ENCODE measurements around the gene SLC37A2. TPM values are rescaled to one million over a fixed set of nuclear protein-coding genes. Genes with fewer than 3 reads are reported as not detected.

SLC37A2 gene
- total RNA-seq, 4 donors from 2014 or later: 3.9 to 11.4 (median 7.2) TPM

DNA sequence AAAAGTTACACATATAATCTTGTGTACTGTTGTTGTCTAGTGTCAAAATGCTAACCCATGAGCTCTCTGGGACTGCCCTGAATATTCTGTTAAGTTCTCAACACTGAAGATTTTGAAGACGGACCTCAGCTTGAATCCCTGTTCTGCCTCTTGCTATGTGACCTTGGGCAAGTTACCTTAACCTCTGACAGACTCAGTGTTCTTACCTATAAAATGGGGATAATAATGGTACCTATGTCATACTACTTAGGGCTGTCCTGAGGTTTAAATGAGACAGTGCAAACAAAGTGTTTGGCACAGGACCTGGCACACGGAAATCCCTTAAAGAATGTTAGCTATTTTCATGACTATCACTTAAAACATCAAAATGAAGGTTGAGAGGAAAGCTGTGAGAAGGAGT, 37.0 kb downstream of the SLC37A2 start:
- H3K27me3 ChIP-seq: no peaks in the 10 kb centered on the region
- no peaks in the 10 kb centered on the region for H3K4me1 ChIP-seq
- H3K36me3 ChIP-seq: peaks cover 0 to 77% (median 7%) of the 10 kb centered on the region in 3 donors
- H3K27ac ChIP-seq: no peak overlapping the region
- no peak overlapping the region for H3K4me3 ChIP-seq
- no peaks in the 10 kb centered on the region for H3K9me3 ChIP-seq
- 86 to 90% methylated on average over 2 of the region's 2 CpGs for WGBS, 2 donors
- TF ChIP-seq POLR2A (IDR thresholded peaks at IDR 0.05) (no peak), EP300 (IDR thresholded peaks at IDR 0.05) (no peak)
- TF ChIP-seq, protein P1, sequence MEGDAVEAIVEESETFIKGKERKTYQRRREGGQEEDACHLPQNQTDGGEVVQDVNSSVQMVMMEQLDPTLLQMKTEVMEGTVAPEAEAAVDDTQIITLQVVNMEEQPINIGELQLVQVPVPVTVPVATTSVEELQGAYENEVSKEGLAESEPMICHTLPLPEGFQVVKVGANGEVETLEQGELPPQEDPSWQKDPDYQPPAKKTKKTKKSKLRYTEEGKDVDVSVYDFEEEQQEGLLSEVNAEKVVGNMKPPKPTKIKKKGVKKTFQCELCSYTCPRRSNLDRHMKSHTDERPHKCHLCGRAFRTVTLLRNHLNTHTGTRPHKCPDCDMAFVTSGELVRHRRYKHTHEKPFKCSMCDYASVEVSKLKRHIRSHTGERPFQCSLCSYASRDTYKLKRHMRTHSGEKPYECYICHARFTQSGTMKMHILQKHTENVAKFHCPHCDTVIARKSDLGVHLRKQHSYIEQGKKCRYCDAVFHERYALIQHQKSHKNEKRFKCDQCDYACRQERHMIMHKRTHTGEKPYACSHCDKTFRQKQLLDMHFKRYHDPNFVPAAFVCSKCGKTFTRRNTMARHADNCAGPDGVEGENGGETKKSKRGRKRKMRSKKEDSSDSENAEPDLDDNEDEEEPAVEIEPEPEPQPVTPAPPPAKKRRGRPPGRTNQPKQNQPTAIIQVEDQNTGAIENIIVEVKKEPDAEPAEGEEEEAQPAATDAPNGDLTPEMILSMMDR (IDR thresholded peaks at IDR 0.05): no peak
- DNase-seq (ENCODE audit: low spot score in 2 of 2): no peak

DNA sequence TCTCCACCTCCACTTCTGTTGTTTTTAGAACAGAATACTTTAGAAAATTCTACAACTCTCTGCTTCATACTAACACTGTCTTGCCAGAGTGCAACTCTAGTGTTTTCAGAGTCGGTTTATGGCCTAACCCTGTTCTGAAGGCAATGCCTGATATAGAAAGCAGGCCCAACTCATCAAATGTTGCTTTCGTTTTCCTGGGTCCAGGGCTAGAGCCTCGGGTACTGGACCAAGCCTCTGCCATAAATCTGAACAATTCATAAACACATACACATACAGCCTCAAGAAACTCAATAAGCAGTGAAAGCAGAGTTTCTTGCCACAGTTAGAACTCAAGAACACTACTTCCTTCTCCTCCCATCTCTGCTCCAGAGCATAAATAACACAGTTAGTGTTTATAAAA, 38.5 kb downstream of the SLC37A2 start:
- H3K4me1 ChIP-seq: peaks cover 0 to 6% (median 0%) of the 10 kb centered on the region in 4 donors
- H3K9me3 ChIP-seq: no peaks in the 10 kb centered on the region
- H3K36me3 ChIP-seq: peaks cover 0 to 65% (median 7%) of the 10 kb centered on the region in 3 donors
- no peaks in the 10 kb centered on the region for H3K27me3 ChIP-seq
- TF ChIP-seq POLR2A (IDR thresholded peaks at IDR 0.05) (no peak), EP300 (IDR thresholded peaks at IDR 0.05) (no peak)
- TF ChIP-seq, protein P1 (IDR thresholded peaks at IDR 0.05): no peak
- WGBS, 2 donors: 75 to 80% methylated on average over 3 of the region's 3 CpGs
- no peak for DNase-seq (ENCODE audit: low spot score in 2 of 2)
- H3K4me3 ChIP-seq: no peak overlapping the region
- H3K27ac ChIP-seq: no peak overlapping the region

DNA sequence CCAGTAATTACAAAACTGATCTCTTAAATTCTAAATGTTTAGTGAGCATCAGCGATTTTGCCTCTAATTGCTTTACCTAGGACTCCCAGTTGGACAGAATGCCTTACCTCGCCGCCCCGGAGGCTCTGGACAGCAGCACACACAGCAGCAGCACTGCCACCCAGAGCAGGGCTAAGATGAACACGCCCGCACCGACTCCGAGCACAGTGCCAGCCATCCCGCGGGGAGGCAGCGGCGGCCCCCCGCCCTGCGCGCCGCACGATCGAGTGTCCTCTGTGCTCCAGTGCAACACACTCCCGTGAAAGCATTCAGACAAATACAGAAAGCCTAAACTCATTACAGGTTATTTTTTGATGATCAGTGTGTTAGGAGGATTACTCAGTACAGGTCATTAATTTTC, 38.9 kb downstream of the SLC37A2 start:
- H3K9me3 ChIP-seq: no peaks in the 10 kb centered on the region
- TF ChIP-seq, protein P1 (IDR thresholded peaks at IDR 0.05): no peak
- TF ChIP-seq POLR2A (IDR thresholded peaks at IDR 0.05) (no peak), EP300 (IDR thresholded peaks at IDR 0.05) (no peak)
- WGBS, 2 donors: 91 to 94% methylated on average over 19 of the region's 19 CpGs
- H3K27me3 ChIP-seq: no peaks in the 10 kb centered on the region
- H3K36me3 ChIP-seq: peaks cover 0 to 62% (median 4%) of the 10 kb centered on the region in 3 donors
- H3K27ac ChIP-seq: no peak overlapping the region
- no peak overlapping the region for H3K4me3 ChIP-seq
- peaks cover 0 to 6% (median 0%) of the 10 kb centered on the region in 4 donors for H3K4me1 ChIP-seq
- DNase-seq (ENCODE audit: low spot score in 2 of 2): no peak

DNA sequence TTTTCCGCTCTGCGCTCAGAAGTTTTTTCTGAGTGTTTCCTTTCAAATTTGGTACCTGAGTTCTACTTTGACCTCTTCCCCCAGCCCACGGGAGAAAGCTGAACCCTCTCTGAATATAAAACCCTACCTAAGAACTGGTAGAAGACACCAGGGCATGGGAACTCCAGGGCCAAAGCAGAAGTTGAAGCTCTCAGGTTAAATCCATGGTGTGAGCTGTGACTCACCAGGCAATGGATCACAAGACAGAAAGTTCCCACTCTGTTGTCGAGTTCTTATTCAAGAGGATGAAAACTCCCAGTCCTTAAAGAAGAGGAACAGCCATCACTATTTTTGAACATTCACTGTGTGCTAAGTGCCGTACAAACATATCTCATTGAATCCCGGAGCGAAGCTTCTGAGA, 39.4 kb downstream of the SLC37A2 start:
- H3K4me3 ChIP-seq: no peak overlapping the region
- no peaks in the 10 kb centered on the region for H3K9me3 ChIP-seq
- H3K4me1 ChIP-seq: peaks cover 0 to 6% (median 0%) of the 10 kb centered on the region in 4 donors
- no peak for TF ChIP-seq POLR2A (IDR thresholded peaks at IDR 0.05)
- TF ChIP-seq EP300 (IDR thresholded peaks at IDR 0.05): no peak
- peak overlapping the region in 1 of 4 donors; percentile 23 for H3K27ac ChIP-seq
- WGBS, 2 donors: 91 to 92% methylated on average over 7 of the region's 7 CpGs
- H3K36me3 ChIP-seq: peaks cover 0 to 58% (median 0%) of the 10 kb centered on the region in 3 donors
- H3K27me3 ChIP-seq: no peaks in the 10 kb centered on the region
- peak in 1 of 2 donors; percentile 25 for DNase-seq (ENCODE audit: low spot score in 2 of 2)

DNA sequence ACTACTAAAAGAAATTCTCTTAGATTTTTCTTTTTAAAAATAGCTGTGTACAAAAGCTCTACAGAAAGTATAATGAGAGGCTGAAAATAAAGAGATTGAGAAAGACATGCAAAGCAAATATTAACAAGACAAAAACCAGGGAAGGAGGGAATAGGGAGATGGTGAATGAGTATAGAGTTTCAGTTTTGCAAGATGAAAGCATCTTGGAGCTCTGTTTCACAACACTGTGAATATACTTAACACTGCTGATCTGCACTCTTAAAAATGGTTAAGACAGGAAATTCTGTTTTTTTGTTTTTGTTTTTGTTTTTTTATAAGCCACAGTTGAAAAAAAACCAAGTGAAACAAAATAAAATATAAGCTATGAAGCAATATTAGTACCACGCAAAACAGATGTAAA, 42.8 kb downstream of the SLC37A2 start:
- Histone ChIP-seq H3K27ac (no peak overlapping the region), H3K4me1 (peaks cover 0 to 13% (median 4%) of the 10 kb centered on the region in 4 donors), H3K27me3 (no peaks in the 10 kb centered on the region), H3K9me3 (no peaks in the 10 kb centered on the region), H3K36me3 (peaks cover 0 to 23% (median 0%) of the 10 kb centered on the region in 3 donors), H3K4me3 (no peak overlapping the region)
- DNase-seq (ENCODE audit: low spot score in 2 of 2): no peak
- 76 to 92% methylated on average over 1 of the region's 1 CpG for WGBS, 2 donors
- TF ChIP-seq, protein P1 (IDR thresholded peaks at IDR 0.05): no peak
- TF ChIP-seq POLR2A (IDR thresholded peaks at IDR 0.05) (no peak), EP300 (IDR thresholded peaks at IDR 0.05) (no peak)
